ENCODE results near the gene SLC38A8.

DNA sequence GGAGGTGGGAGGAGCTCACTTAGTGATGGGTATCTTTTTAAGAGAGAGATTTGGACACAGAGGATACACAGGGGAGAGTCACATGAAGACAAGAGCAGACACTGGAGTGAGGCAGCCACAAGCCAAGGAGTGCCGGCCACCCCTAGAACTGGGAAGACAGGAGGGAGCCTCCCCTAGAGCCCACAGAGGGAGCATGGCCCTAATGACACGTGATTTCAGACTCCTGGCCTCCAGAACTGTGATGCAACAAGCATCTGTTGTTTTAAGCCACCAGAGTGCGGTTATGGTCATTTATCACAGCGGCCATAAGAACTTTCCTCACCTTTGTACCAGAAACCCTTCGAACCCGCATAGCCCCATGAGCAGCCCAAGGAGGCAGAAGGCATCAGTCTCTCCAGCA is 33.3 kb downstream of the SLC38A8 start:
- TF ChIP-seq CTCF (IDR thresholded peaks at IDR 0.05), result no peak
- TF ChIP-seq POLR2A (IDR thresholded peaks at IDR 0.05), result no peak

All from Peyer's patch (tissue), 4 donors.